Activated CD8-positive, alpha-beta T cell treated with anti-CD3 and anti-CD28 coated beads, Interleukin-2, amount 10 ng/mL, durations not matched to agents 7 days and 5 days (primary cell): Measurements from ENCODE around the gene COPA. TPM values are rescaled to one million over a fixed set of nuclear protein-coding genes. Genes with fewer than 3 reads are reported as not detected.

ENCODE experiments used
- ATAC-seq: fragments of 150-1000 bp; cut with Tn5 transposase; one replicate; pipeline ENCODE4 v1.10.0; 2021; ENCODE audit warnings: moderate library complexity
- CTCF ChIA-PET: fragments of 350-600 bp; sonication (Branson Sonifier 250); formaldehyde crosslinking; loops from one replicate; lab custom pipeline; 2021; ENCODE audit warnings: antibody characterized with exemption; lab: Charles Lee
- POLR2A ChIA-PET: fragments of 350-600 bp; sonication (Branson Sonifier 250); formaldehyde crosslinking; loops from one replicate; lab custom pipeline; 2021; ENCODE audit warnings: antibody characterized with exemption; lab: Charles Lee
- DNase-seq: peaks from one replicate; pipeline ENCODE4 v3.0.0-alpha.2; 2020
- H3K27ac Mint-ChIP-seq: one replicate; pipeline ENCODE4 v1.8.0; 2021; ENCODE audit warnings: mild to moderate bottlenecking, mixed read lengths
- H3K27me3 Mint-ChIP-seq: one replicate; pipeline ENCODE4 v1.8.0; 2021; ENCODE audit warnings: low read depth, mixed read lengths
- H3K36me3 Mint-ChIP-seq: one replicate; pipeline ENCODE4 v1.8.0; 2021; ENCODE audit warnings: low read depth, mixed read lengths
- H3K4me1 Mint-ChIP-seq: one replicate; pipeline ENCODE4 v1.8.0; 2021; ENCODE audit warnings: low read depth, mixed read lengths
- H3K4me3 Mint-ChIP-seq: one replicate; pipeline ENCODE4 v1.8.0; 2021; ENCODE audit warnings: mild to moderate bottlenecking, mixed read lengths
- H3K9me3 Mint-ChIP-seq: one replicate; pipeline ENCODE4 v1.8.0; 2022; ENCODE audit warnings: mixed read lengths; ENCODE audit not compliant: insufficient read depth
- total RNA-seq, 2 experiments: library from RNA; stranded (reverse); gene quantifications; one replicate each; pipeline ENCODE4 v1.2.3, GENCODE V29; 2021

Gene COPA
- total RNA-seq, 2 experiments from 2014 or later, result 121 to 128 TPM

DNA sequence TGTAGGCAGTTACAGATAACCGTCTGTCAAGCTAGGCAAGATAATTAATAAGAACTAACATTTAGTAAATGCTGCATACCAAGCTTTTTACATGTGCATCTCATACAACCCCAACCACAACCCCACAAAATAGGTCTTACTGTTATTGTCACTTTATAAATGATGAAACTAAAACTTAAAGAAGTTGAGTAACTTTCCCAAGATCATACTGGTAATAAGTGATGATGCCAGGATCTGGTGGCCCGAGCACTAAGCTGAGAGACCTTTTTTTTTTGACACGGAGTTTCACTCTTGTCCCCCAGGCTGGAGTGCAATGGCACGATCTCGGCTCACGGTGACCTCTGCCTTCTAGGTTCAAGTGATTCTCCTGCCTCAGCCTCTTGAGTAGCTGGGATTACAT is 1.9 kb upstream of the COPA start:
- no peak for DNase-seq
- peaks cover 49% of the 10 kb centered on the region for H3K4me1 Mint-ChIP-seq
- ChIA-PET POLR2A (interaction anchor here (0.6 to 1.3 kb wide), 3 partner anchors 30 to 261 kb away, joined by 3 to 4 read pairs (median 3); partner anchors contain the start of gene PEX19), CTCF (interaction anchor here (1.4 to 4.4 kb wide), 4 partner anchors 10 to 264 kb away, joined by 5 to 23 read pairs (median 8); no protein-coding TSS in a partner anchor)
- no peaks in the 10 kb centered on the region for H3K27me3 Mint-ChIP-seq
- no peaks in the 10 kb centered on the region for H3K9me3 Mint-ChIP-seq
- no peak overlapping the region for H3K27ac Mint-ChIP-seq
- ATAC-seq, result no peak
- H3K4me3 Mint-ChIP-seq, result peak overlapping the region; percentile 100
- H3K36me3 Mint-ChIP-seq, result peaks cover 36% of the 10 kb centered on the region

DNA sequence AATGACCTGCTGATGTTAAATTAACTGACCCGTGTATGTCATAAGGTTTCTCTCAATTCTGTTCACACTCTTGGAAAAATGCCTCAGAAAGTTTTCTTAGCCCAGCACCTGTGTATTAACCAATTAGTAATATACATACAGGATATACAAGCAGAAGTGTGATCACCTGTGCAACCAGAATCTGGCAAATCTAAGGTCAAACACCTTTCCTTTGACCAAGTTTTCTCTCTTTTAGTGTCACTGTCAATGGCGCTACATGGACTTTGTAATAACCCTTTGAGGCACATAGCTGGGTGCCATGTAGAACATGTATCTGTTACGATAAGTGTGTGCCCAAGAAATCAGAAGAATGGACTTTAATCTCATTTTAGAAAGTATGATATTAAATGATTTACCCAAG is 1.2 kb upstream of the COPA start:
- Mint-ChIP-seq H3K4me1 (peaks cover 51% of the 10 kb centered on the region), H3K27ac (peak overlapping the region; percentile 100), H3K27me3 (no peaks in the 10 kb centered on the region), H3K36me3 (peaks cover 38% of the 10 kb centered on the region), H3K4me3 (peak overlapping the region; percentile 100), H3K9me3 (no peaks in the 10 kb centered on the region)
- POLR2A ChIA-PET, result interaction anchor here (0.6 to 1.3 kb wide), 5 partner anchors 11 to 262 kb away, joined by 3 to 4 read pairs (median 3); partner anchors contain the start of gene PEX19
- DNase-seq (no peak), ATAC-seq (no peak)
- CTCF ChIA-PET, result interaction anchor here (1.4 to 4.4 kb wide), 4 partner anchors 11 to 264 kb away, joined by 5 to 23 read pairs (median 8); no protein-coding TSS in a partner anchor

GRCh38 chr1:160342526-160342925 is 524 bp downstream of the COPA start:
- Mint-ChIP-seq H3K4me3 (peak overlapping the region; percentile 100), H3K36me3 (peaks cover 45% of the 10 kb centered on the region), H3K27me3 (no peaks in the 10 kb centered on the region), H3K9me3 (no peaks in the 10 kb centered on the region), H3K27ac (peak overlapping the region; percentile 100), H3K4me1 (peaks cover 57% of the 10 kb centered on the region)
- peak; percentile 32 for DNase-seq
- POLR2A ChIA-PET, result interaction anchor here (0.7 to 1.0 kb wide), 4 partner anchors 8 to 246 kb away, joined by 3 to 5 read pairs (median 3); no protein-coding TSS in a partner anchor
- CTCF ChIA-PET, result interaction anchor here (0.9 kb wide), 2 partner anchors 9 kb away, joined by 3 read pairs; no protein-coding TSS in a partner anchor
- peak; percentile 16 for ATAC-seq

- Mint-ChIP-seq H3K27me3 (no peaks in the 10 kb centered on the region), H3K36me3 (peaks cover 44% of the 10 kb centered on the region), H3K27ac (no peak overlapping the region), H3K9me3 (no peaks in the 10 kb centered on the region), H3K4me3 (peak overlapping the region; percentile 100), H3K4me1 (peaks cover 41% of the 10 kb centered on the region)
- no peak for DNase-seq
- ChIA-PET CTCF (no interaction called here), POLR2A (no interaction called here)
- no peak for ATAC-seq
Observed at GRCh38 chr1:160340866-160341265, 2.2 kb downstream of the COPA start.

DNA sequence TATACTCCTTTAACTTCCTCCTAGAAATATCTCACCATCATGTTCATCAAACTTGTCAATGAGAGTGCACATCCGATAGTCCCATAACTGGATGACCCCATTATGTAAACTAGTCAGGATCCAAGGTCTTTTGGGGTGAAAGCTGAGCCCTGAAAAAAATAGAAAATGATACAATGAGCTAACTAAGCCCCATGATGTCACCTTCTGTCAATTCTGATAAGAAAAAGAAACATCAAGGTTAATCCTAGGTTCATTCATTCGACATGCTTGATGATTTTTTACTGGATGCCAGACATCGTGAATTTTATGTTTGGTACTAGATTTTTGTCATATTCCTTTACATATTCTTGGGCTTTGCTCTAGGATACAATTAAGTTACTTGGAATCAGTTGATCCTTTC is 2.9 kb downstream of the COPA start:
- Mint-ChIP-seq H3K4me3 (no peak overlapping the region), H3K27ac (no peak overlapping the region), H3K9me3 (no peaks in the 10 kb centered on the region), H3K27me3 (no peaks in the 10 kb centered on the region), H3K36me3 (peaks cover 44% of the 10 kb centered on the region), H3K4me1 (peaks cover 41% of the 10 kb centered on the region)
- ATAC-seq (no peak), DNase-seq (no peak)
- ChIA-PET POLR2A (no interaction called here), CTCF (interaction anchor here (1.2 to 4.0 kb wide), 2 partner anchors 11 to 49 kb away, joined by 9 to 15 read pairs; no protein-coding TSS in a partner anchor)

DNA sequence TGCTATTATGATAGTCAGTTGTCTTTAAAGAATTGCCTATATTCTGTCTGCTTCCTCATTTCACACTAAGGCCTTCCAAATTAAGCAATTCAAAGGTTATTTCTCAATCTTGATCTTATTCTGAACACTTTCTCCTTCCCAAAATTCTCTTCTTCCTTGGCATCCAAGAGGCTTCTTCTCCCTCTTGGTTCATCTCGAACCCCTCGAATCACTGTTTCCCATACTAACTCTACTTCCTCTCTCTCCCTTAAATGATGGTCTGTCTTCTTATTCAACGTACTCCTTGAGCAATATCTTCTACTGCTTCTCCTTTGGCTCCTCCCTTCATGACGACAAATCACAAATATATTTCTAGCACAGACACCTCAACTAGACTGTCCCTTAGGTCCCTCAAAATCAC is 4.5 kb downstream of the COPA start:
- DNase-seq, result no peak
- H3K27me3 Mint-ChIP-seq, result no peaks in the 10 kb centered on the region
- ChIA-PET POLR2A (no interaction called here), CTCF (interaction anchor here (0.7 to 4.0 kb wide), 4 partner anchors 10 to 47 kb away, joined by 3 to 15 read pairs (median 6); no protein-coding TSS in a partner anchor)
- no peak overlapping the region for H3K4me3 Mint-ChIP-seq
- peaks cover 45% of the 10 kb centered on the region for H3K36me3 Mint-ChIP-seq
- no peaks in the 10 kb centered on the region for H3K9me3 Mint-ChIP-seq
- H3K27ac Mint-ChIP-seq, result no peak overlapping the region
- H3K4me1 Mint-ChIP-seq, result peaks cover 31% of the 10 kb centered on the region
- no peak for ATAC-seq

DNA sequence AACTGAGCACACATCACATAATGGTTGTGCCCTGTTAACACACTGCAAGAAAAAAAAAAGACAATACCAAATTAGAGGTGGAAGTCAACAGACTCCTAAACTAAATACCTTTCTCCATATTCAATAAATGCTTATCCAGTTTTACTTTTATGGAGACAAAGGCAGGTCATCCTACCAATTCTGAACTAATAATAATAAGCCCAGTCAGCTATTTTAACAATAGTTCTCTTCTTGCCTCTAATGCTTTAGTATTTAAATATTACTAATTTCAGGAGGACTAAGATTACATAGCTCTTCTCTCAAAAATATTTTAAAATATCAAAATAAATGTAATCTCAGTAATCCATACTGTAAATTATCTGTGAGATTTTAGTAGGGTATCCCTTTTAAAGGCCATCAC is 10.5 kb downstream of the COPA start:
- Mint-ChIP-seq H3K4me3 (no peak overlapping the region), H3K9me3 (no peaks in the 10 kb centered on the region), H3K36me3 (peaks cover 55% of the 10 kb centered on the region), H3K27ac (no peak overlapping the region), H3K27me3 (no peaks in the 10 kb centered on the region), H3K4me1 (no peaks in the 10 kb centered on the region)
- CTCF ChIA-PET, result interaction anchor here (0.7 to 3.1 kb wide), 4 partner anchors 14 to 49 kb away, joined by 3 to 16 read pairs (median 5); no protein-coding TSS in a partner anchor
- POLR2A ChIA-PET, result no interaction called here
- DNase-seq (no peak), ATAC-seq (no peak)

- ChIA-PET POLR2A (interaction anchor here (0.6 to 0.9 kb wide), 2 partner anchors 55 to 277 kb away, joined by 3 read pairs; no protein-coding TSS in a partner anchor), CTCF (interaction anchor here (0.7 to 2.5 kb wide), 2 partner anchors 9 to 39 kb away, joined by 5 to 9 read pairs; no protein-coding TSS in a partner anchor)
- H3K4me3 Mint-ChIP-seq, result no peak overlapping the region
- DNase-seq (no peak), ATAC-seq (no peak)
- no peaks in the 10 kb centered on the region for H3K4me1 Mint-ChIP-seq
- H3K36me3 Mint-ChIP-seq, result peaks cover 66% of the 10 kb centered on the region
- no peaks in the 10 kb centered on the region for H3K9me3 Mint-ChIP-seq
- H3K27me3 Mint-ChIP-seq, result no peaks in the 10 kb centered on the region
- H3K27ac Mint-ChIP-seq, result no peak overlapping the region
Observed at GRCh38 chr1:160330119-160330518, 12.9 kb downstream of the COPA start.

- DNase-seq (no peak), ATAC-seq (no peak)
- H3K9me3 Mint-ChIP-seq, result no peaks in the 10 kb centered on the region
- H3K36me3 Mint-ChIP-seq, result peaks cover 68% of the 10 kb centered on the region
- no peaks in the 10 kb centered on the region for H3K4me1 Mint-ChIP-seq
- H3K27ac Mint-ChIP-seq, result no peak overlapping the region
- ChIA-PET POLR2A (no interaction called here), CTCF (interaction anchor here (0.6 to 2.5 kb wide), 7 partner anchors 11 to 135 kb away, joined by 3 to 9 read pairs (median 3); no protein-coding TSS in a partner anchor)
- no peak overlapping the region for H3K4me3 Mint-ChIP-seq
- H3K27me3 Mint-ChIP-seq, result no peaks in the 10 kb centered on the region
Observed at GRCh38 chr1:160328184-160328583, 14.9 kb downstream of the COPA start.

GRCh38 chr1:160326418-160326817 is 16.6 kb downstream of the COPA start:
- POLR2A ChIA-PET, result no interaction called here
- Mint-ChIP-seq H3K4me3 (no peak overlapping the region), H3K27me3 (no peaks in the 10 kb centered on the region), H3K4me1 (no peaks in the 10 kb centered on the region), H3K9me3 (no peaks in the 10 kb centered on the region), H3K27ac (no peak overlapping the region), H3K36me3 (peaks cover 72% of the 10 kb centered on the region)
- CTCF ChIA-PET, result interaction anchor here (1.5 kb wide), 1 partner anchor 35 kb away, joined by 7 read pairs; no protein-coding TSS in a partner anchor
- no peak for DNase-seq
- no peak for ATAC-seq

- POLR2A ChIA-PET, result interaction anchor here (0.6 kb wide), 1 partner anchor 99 kb away, joined by 3 read pairs; no protein-coding TSS in a partner anchor
Observed at GRCh38 chr1:160325252-160325651, 17.8 kb downstream of the COPA start.

DNA sequence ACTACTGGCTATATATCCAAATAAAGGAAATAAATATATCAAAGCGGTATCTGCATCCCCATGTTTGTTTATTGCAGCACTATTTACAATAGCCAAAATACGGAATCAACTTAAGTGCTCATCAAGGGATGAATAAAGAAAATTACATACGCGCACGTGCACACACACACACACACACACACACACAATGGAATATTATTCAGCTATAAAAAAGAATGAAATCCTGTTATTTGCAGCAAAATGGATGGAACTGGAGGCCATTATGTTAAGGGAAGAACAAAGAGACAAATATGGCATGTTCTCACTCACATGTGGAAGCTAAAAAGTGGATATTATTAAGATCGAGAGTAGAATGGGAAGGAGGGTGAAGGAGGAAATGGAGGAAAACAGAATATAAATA is 20.2 kb downstream of the COPA start:
- Mint-ChIP-seq H3K27ac (no peak overlapping the region), H3K27me3 (no peaks in the 10 kb centered on the region), H3K9me3 (no peaks in the 10 kb centered on the region), H3K36me3 (peaks cover 72% of the 10 kb centered on the region), H3K4me3 (no peak overlapping the region), H3K4me1 (no peaks in the 10 kb centered on the region)
- DNase-seq (no peak), ATAC-seq (no peak)
- CTCF ChIA-PET, result interaction anchor here (1.9 to 2.2 kb wide), 2 partner anchors 31 to 70 kb away, joined by 6 to 7 read pairs; no protein-coding TSS in a partner anchor
- POLR2A ChIA-PET, result no interaction called here

More at GRCh38 chr1:160325252-160325651, 17.8 kb downstream of the COPA start:
- Mint-ChIP-seq H3K4me3 (no peak overlapping the region), H3K36me3 (peaks cover 75% of the 10 kb centered on the region), H3K9me3 (no peaks in the 10 kb centered on the region), H3K27me3 (no peaks in the 10 kb centered on the region), H3K4me1 (no peaks in the 10 kb centered on the region), H3K27ac (no peak overlapping the region)
- ATAC-seq (no peak), DNase-seq (no peak)
- CTCF ChIA-PET, result interaction anchor here (1.3 kb wide), 1 partner anchor 34 kb away, joined by 6 read pairs; no protein-coding TSS in a partner anchor
